ENCODE data around the gene TBC1D17. TPM values are rescaled to one million over a fixed set of nuclear protein-coding genes. Genes with fewer than 3 reads are reported as not detected.

TBC1D17 gene
- total and polyA plus RNA-seq, 10 of the 15 experiments (the other 5 are each of a cell fraction or from before 2014, with no cell fraction given), result 0.42 to 20.4 (median 11.2) TPM

- ChIA-PET SMC1A (ENCODE audit: uncharacterized antibody, unreplicated experiment) (interaction anchor here (1.3 to 3.1 kb wide), 3 partner anchors 18 to 41 kb away, joined by 5 to 15 read pairs (median 6); partner anchors contain the start of genes ATF5 and NUP62), CTCF (interaction anchor here (0.8 to 0.9 kb wide), 2 partner anchors 8 to 50 kb away, joined by 3 read pairs; no protein-coding TSS in a partner anchor)
- peak; percentile 35 for ATAC-seq
- TF ChIP-seq CHD2 (IDR thresholded peaks at IDR 0.05; ENCODE audit: borderline replicate concordance, low read depth, low read length) (peak; percentile 28; the same call in 1 of the 2 replicates), NBN (IDR thresholded peaks at IDR 0.05) (peak; percentile 84), BRCA1 (IDR thresholded peaks at IDR 0.05; ENCODE audit: low read depth, low read length) (no peak), TARDBP (IDR thresholded peaks at IDR 0.05; ENCODE audit: borderline replicate concordance) (no peak), NR2C1 (IDR thresholded peaks at IDR 0.05) (no peak), BACH1 (IDR thresholded peaks at IDR 0.05; ENCODE audit: borderline replicate concordance) (peak; percentile 84), ZSCAN29 (IDR thresholded peaks at IDR 0.05) (no peak), MLLT1 (IDR thresholded peaks at IDR 0.05) (peak; percentile 75), IKZF1 (conservative IDR thresholded peaks at IDR 0.05) (peak; percentile 69), GABPA (IDR thresholded peaks at IDR 0.05; ENCODE audit: low read depth) (no peak), MEF2B (IDR thresholded peaks at IDR 0.05; ENCODE audit: partially characterized antibody, poor library complexity, severe bottlenecking) (peak; percentile 69), POLR2AphosphoS2 (IDR thresholded peaks at IDR 0.05; ENCODE audit: low read depth, low read length) (peak; percentile 78; the same call in 1 of the 2 replicates), CEBPB (IDR thresholded peaks at IDR 0.05; ENCODE audit: borderline replicate concordance in 1 of 2, low read depth in 2 of 2, low read length in 2 of 2) (no peak), PAX5 (IDR thresholded peaks at IDR 0.05; ENCODE audit: borderline replicate concordance, low read depth, low read length) (peak; percentile 28; the same call in 1 of the 2 replicates), FOS (IDR thresholded peaks at IDR 0.05; ENCODE audit: borderline replicate concordance, extremely low read depth, insufficient read length) (no peak), ZNF24 (IDR thresholded peaks at IDR 0.05) (no peak), MEF2A (IDR thresholded peaks at IDR 0.05; ENCODE audit: insufficient read depth, low read depth, low read length) (no peak)
- TF ChIP-seq, protein P1, sequence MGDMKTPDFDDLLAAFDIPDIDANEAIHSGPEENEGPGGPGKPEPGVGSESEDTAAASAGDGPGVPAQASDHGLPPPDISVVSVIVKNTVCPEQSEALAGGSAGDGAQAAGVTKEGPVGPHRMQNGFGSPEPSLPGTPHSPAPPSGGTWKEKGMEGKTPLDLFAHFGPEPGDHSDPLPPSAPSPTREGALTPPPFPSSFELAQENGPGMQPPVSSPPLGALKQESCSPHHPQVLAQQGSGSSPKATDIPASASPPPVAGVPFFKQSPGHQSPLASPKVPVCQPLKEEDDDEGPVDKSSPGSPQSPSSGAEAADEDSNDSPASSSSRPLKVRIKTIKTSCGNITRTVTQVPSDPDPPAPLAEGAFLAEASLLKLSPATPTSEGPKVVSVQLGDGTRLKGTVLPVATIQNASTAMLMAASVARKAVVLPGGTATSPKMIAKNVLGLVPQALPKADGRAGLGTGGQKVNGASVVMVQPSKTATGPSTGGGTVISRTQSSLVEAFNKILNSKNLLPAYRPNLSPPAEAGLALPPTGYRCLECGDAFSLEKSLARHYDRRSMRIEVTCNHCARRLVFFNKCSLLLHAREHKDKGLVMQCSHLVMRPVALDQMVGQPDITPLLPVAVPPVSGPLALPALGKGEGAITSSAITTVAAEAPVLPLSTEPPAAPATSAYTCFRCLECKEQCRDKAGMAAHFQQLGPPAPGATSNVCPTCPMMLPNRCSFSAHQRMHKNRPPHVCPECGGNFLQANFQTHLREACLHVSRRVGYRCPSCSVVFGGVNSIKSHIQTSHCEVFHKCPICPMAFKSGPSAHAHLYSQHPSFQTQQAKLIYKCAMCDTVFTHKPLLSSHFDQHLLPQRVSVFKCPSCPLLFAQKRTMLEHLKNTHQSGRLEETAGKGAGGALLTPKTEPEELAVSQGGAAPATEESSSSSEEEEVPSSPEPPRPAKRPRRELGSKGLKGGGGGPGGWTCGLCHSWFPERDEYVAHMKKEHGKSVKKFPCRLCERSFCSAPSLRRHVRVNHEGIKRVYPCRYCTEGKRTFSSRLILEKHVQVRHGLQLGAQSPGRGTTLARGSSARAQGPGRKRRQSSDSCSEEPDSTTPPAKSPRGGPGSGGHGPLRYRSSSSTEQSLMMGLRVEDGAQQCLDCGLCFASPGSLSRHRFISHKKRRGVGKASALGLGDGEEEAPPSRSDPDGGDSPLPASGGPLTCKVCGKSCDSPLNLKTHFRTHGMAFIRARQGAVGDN (IDR thresholded peaks at IDR 0.05), result peak; percentile 86
These were observed 10.4 kb downstream of the TBC1D17 start for GRCh38 chr19:49887665-49888509.

More at GRCh38 chr19:49887665-49888509, 10.4 kb downstream of the TBC1D17 start:
- H3K9ac ChIP-seq (ENCODE audit: control insufficient read depth, insufficient read depth, low read length), result no peak overlapping the region
- H2AFZ ChIP-seq (ENCODE audit: control insufficient read depth, low read depth, low read length), result no peak overlapping the region
- H3K27me3 ChIP-seq (replicated peaks in 1 of 2; ENCODE audit: control insufficient read depth in 2 of 2, insufficient read depth in 2 of 2, low read length in 1 of 2), result no peaks in the 10 kb centered on the region
- POLR2A ChIA-PET, result interaction anchor here (0.9 to 3.6 kb wide), 9 partner anchors 8 to 121 kb away, joined by 3 to 33 read pairs (median 9); partner anchors contain the start of genes AKT1S1, AP2A1, ATF5 and IL4I1
- H3K36me3 ChIP-seq (ENCODE audit: control insufficient read depth in 2 of 2, insufficient read depth in 2 of 2, low read length in 1 of 2), result peaks cover 5 to 15% of the 10 kb centered on the region in 2 experiments; a peak in 3 of 4 replicates
- BruUV-seq (replicated peaks), result no TSS peak
- H3K27ac ChIP-seq (ENCODE audit: control insufficient read depth, insufficient read depth), result no peak overlapping the region
- RAD21 ChIA-PET (ENCODE audit: unreplicated experiment), result interaction anchor here (0.6 to 2.4 kb wide), 8 partner anchors 9 to 224 kb away, joined by 3 to 9 read pairs (median 3); partner anchors contain the start of genes ATF5 and IL4I1
- H3K4me2 ChIP-seq (ENCODE audit: control insufficient read depth, insufficient read depth), result peak overlapping the region; percentile 33; the same call in 1 of the 2 replicates
- in situ Hi-C loops (cut with MboI) (loop anchor here (25.0 kb wide), 1 partner anchor 1251 kb away; the partner anchor contains the start of genes CA11 and DBP), intact Hi-C loops (cut with micrococcal nuclease; ENCODE audit: unreplicated experiment) (no loop called here)
- H3K4me1 ChIP-seq (ENCODE audit: control insufficient read depth, insufficient read depth, low read length), result peaks cover 22% of the 10 kb centered on the region
- H4K20me1 ChIP-seq (ENCODE audit: control insufficient read depth, insufficient read depth), result no peaks in the 10 kb centered on the region
- no peak overlapping the region for H3K4me3 ChIP-seq
- no peaks in the 10 kb centered on the region; the same call in 2 of the 3 replicates for H3K9me3 ChIP-seq (replicated peaks; ENCODE audit: control insufficient read depth, insufficient read depth, low read length)
- FAIRE-seq (no peak), DNase-seq (ENCODE audit: low read depth, low spot score) (no peak)
- H3K79me2 ChIP-seq (ENCODE audit: control insufficient read depth, insufficient read depth, low read length), result peaks cover 13% of the 10 kb centered on the region
- WGBS (ENCODE audit: insufficient coverage, insufficient replicate concordance, low lambda C conversion rate, missing lambda C conversion rate), result 18% methylated on average over 28 of the region's 54 CpGs
